ENCODE data around the gene PIK3CB.

GRCh38 chr3:138624518-138624917 is 210.2 kb downstream of the PIK3CB start:
- TF ChIP-seq CTCF (IDR thresholded peaks at IDR 0.05) (no peak), EP300 (IDR thresholded peaks at IDR 0.05) (no peak), POLR2AphosphoS5 (IDR thresholded peaks at IDR 0.05) (no peak), POLR2A (IDR thresholded peaks at IDR 0.05) (no peak)
